HG03439 (cell line): Measurements from ENCODE around the gene ZNF219.

Source experiments
- ATAC-seq: cut with Tn5 transposase; IDR thresholded peaks from one replicate; pipeline ENCODE4 v1.9.1; 2021; ENCODE audit warnings: mild to moderate bottlenecking, moderate library complexity; ENCODE audit not compliant: unreplicated experiment

ZNF219 gene

DNA sequence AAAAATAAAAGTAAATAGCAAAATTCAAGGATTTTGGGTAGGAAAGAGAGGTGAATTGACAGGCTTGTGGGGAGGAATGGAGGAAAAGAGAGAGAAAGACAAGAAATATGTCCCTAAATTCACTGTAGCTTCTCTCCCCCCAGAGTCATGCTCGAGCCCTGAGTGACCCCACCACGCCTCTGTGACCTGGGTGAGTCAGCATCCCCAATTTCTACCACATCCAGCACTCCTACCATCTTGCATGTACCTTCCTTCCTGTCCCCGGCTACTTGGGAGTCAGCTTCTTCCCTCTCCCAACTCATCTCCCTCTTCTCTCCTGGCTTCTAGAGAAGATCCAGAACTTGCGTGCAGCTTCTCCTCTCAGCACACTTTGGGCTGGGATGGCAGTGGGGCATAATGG, 9.8 kb downstream of the ZNF219 start:
- ATAC-seq: no peak

DNA sequence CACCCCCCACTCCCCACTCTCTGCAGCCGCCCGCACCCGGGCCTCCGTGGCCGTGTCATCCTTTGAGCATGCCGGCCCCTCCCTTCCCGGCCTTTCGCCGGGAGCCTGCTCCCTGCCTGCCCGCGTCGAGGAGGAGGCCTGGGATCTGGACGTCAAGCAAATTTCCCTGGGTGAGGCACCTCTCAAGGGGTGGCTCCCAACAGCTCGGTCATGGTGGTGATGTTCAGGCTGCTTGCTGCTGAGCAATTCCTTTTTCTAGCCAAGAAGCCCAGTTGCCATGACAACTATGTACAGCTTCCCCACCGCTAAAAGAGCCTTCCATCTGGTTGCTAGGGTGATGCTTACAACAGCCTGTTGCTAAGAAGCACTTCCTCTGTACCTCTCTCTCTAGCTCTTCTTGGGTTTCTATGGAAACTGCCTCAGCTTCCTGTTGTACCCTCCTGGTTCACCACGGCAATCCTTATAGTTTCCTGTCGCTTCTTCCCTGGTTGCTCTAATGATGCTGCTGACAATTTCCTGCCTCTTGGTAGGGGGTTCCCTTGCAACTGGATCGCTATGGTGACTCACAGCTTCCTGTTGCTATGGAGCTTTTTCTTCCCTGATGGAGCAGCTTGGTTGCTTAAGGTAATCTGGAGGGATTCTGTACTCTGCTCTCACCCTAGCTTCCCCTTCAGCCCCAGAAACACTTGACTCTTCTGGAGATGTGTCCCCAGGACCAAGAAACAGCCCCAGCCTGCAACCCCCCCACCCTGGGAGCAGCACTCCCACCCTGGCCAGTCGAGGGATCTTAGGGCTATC, 11.0 kb downstream of the ZNF219 start:
- no peak for ATAC-seq

DNA sequence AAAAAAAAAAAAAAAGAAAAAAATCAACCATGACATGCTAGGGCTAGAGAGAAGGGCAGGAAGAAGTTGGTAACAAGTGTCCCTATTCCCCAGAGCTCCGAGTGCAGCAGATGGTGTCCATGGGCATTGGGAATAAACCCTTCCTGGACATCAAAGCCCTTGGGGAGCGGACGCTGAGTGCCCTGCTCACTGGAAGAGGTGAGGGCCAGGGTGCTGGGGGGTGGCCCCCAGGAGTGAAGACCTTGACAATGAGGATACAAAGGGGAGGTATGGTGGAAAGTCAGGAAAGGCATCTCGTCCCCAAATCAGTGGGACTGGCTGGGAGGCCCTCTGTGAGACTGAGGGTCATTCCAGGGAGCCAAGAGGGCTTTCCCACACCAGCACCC, 11.6 kb downstream of the ZNF219 start:
- no peak for ATAC-seq

DNA sequence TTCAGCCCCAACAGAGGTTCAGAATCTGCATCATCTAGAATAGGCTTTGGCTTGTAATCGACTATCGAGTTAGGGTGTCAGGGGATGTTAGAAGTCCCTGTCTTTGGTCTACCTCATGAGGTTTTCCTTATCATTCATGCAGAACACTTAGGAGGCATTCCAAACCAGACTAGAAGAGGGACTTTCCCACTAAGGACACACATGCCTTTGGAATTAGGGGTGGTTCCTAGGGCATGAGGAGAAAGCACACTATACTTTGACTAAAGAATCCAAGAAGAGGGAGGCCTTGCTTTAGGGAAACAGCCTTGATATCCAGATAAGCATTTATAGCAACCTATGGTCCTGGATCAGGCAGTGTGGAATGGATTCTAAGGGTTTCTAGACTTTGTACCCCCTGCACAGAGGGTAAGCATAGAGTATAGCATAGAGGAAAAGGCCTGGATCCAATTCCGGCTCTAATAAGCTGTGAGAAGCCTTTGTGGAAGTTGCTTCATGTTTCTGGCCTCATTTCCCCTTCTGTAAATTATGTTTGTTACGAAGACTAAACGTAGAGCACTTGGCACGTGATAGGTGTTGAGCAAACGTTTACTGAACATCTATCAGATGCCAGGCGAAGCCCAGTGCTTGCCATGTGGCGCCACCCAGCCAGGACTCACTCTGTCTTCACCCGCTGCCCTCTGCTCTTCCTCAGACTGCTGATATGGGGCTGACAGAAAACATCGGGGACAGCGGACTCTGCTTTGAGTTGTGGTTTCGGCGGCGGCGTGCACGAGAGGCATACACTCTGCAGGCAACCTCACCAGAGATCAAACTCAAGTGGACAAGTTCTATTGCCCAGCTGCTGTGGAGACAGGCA, 13.2 kb downstream of the ZNF219 start:
- no peak for ATAC-seq

DNA sequence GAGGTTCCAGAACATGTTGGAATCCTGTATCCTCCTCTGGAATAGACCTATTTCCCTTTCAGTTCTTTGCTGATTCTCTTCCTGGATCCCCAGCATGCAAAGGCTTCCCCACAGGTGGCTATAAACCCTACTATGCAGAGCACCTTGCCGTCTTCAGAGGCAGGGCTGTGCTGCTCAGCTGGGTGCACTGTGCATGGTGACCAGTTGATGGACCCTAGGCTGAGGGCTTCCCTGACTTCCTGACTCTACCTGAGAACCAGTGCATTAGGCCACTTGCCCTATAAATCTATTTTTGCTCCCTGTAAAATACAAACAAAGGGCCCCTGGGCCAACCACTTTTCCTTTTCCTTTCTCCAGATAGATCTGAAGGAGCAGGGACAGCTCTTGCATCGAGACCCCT, 14.1 kb downstream of the ZNF219 start:
- ATAC-seq: no peak

DNA sequence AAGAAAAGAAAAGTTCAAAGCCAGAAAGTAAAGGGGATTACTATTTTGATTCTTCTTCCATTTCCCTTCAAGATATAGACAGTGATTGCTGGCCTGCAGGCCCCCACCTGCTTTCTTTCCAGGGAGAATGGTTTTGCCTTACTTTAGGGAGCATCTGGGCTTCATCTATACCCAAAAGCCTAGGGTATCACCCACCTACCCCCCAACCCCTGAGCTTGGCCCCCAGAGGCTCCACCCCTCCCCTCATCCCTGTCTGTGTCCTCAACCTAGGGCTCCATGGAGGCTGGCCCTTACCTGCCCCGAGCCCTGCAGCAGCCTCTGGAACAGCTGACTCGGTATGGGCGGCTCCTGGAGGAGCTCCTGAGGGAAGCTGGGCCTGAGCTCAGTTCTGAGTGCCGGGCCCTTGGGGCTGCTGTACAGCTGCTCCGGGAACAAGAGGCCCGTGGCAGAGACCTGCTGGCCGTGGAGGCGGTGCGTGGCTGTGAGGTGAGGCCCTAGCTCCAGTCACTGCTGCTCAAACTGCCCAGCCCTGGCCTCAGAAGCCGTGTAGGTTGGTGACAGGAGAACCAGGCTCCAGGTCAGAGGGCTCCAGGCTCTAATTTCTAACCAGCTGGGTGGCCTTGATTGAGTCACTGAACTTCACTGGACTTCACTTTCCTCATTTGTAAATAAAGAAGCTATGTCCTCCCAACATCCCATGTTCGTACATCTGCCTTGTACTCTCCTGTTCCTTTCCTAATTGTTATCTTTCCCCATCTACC, 14.7 kb downstream of the ZNF219 start:
- no peak for ATAC-seq

DNA sequence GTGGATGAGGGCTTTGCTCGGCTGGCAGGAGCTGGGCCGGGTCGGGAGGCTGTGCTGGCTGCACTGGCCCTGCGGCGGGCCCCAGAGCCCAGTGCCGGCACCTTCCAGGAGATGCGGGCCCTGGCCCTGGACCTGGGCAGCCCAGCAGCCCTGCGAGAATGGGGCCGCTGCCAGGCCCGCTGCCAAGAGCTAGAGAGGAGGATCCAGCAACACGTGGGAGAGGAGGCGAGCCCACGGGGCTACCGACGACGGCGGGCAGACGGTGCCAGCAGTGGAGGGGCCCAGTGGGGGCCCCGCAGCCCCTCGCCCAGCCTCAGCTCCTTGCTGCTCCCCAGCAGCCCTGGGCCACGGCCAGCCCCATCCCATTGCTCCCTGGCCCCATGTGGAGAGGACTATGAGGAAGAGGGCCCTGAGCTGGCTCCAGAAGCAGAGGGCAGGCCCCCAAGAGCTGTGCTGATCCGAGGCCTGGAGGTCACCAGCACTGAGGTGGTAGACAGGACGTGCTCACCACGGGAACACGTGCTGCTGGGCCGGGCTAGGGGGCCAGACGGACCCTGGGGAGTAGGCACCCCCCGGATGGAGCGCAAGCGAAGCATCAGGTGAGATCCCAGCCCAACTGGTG, 16.8 kb downstream of the ZNF219 start:
- ATAC-seq: no peak

DNA sequence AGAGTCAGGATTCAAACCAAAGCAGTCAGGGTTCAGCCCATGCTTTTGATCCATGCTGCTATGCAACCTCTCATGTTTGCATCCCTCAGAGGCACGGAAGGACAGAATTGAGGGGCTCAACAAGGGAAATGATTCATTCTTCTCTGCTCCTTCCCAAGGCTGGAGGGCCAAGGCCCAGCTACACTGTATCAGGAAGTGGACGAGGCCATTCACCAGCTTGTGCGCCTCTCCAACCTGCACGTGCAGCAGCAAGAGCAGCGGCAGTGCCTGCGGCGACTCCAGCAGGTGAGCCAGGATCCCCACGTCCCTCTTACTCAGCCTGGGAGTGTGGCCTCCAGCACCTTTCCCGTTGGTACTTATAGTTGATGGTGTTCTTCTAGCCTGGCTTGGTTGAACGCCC, 19.7 kb downstream of the ZNF219 start:
- ATAC-seq: no peak

DNA sequence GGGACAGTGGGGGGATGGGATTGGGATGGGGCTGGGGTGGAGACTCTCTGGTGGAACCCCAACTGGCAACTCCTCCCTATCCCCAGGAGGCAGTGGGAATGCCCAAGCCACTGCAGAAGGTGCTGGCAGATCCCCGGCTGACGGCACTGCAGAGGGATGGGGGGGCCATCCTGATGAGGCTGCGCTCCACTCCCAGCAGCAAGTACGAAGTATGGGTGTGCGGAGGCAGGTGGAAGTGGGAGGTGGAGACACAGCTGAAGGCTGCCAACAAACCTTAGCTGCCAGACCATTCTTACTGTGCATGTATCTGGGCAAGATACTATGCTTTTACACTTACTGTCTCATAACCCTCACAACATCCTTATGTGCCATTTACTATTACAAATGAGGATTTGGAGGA, 20.2 kb downstream of the ZNF219 start:
- no peak for ATAC-seq

DNA sequence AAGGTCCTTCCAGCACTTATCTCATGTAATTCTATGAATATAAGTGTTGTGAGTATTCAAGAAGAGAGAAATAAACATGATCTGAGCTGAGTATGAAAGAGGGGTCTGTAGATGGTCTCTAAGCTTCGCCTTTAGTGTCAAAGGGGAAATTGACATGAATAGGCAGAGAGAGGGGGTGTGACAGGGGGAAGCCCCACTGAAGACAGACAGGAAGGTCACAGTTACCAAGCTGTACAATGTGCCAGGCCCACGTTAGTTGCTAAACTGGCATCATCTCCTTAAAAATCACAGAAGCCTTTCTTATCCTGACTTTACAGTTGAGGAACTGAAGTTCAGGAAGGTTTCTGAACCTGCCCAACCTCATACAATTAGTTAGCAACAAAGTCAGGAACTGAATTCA, 20.8 kb downstream of the ZNF219 start:
- no peak for ATAC-seq

DNA sequence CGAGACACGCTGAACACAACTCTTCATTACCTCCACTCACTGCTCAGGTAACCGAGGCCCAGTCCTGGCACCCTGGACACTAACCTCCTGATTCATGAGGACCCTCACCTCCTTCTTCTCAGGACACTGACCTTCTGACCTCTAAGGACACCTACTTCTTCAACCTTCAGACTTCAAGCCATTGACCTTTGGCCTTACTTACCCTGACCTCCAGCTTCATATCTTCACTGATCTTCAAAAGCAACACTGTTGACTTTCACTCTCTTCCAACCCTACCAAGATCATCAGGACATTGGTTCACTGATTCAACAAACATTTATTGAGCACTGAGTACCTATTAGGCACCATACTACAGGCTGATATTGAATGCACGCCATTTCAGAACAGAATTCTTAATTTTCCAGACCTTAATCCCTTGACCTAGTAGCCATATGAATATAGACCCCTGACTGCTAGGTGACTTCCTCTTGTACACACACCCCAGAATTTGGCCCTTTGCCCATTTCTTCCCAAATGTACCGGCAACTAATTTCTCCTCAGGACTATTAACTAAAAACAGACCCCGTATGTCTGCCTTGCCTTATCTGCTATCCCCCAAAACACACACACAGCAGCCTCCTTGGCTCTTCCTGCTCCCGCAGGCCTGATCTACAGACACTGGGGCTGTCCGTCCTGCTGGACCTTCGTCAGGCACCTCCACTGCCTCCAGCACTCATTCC, 22.6 kb downstream of the ZNF219 start:
- no peak for ATAC-seq

DNA sequence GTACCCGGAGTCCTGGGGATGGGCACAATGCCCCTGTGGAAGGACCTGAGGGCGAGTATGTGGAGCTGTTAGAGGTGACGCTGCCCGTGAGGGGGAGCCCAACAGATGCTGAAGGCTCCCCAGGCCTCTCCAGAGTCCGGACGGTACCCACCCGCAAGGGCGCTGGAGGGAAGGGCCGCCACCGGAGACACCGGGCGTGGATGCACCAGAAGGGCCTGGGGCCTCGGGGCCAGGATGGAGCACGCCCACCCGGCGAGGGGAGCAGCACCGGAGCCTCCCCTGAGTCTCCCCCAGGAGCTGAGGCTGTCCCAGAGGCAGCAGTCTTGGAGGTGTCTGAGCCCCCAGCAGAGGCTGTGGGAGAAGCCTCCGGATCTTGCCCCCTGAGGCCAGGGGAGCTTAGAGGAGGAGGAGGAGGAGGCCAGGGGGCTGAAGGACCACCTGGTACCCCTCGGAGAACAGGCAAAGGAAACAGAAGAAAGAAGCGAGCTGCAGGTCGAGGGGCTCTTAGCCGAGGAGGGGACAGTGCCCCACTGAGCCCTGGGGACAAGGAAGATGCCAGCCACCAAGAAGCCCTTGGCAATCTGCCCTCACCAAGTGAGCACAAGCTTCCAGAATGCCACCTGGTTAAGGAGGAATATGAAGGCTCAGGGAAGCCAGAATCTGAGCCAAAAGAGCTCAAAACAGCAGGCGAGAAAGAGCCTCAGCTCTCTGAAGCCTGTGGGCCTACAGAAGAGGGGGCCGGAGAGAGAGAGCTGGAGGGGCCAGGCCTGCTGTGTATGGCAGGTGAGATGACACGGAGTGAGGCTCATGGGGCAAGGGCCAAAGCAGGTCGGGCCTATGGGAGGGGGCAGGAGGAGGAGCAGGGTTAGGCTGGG, 23.8 kb downstream of the ZNF219 start:
- no peak for ATAC-seq

DNA sequence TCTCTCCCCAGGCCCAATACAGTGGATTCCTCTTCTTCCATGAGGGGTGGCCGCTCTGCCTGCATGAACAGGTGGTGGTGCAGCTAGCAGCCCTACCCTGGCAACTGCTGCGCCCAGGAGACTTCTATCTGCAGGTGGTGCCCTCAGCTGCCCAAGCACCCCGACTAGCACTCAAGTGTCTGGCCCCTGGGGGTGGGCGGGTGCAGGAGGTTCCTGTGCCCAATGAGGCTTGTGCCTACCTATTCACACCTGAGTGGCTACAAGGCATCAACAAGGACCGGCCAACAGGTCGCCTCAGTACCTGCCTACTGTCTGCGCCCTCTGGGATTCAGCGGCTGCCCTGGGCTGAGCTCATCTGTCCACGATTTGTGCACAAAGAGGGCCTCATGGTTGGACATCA, 24.5 kb downstream of the ZNF219 start:
- no peak for ATAC-seq

DNA sequence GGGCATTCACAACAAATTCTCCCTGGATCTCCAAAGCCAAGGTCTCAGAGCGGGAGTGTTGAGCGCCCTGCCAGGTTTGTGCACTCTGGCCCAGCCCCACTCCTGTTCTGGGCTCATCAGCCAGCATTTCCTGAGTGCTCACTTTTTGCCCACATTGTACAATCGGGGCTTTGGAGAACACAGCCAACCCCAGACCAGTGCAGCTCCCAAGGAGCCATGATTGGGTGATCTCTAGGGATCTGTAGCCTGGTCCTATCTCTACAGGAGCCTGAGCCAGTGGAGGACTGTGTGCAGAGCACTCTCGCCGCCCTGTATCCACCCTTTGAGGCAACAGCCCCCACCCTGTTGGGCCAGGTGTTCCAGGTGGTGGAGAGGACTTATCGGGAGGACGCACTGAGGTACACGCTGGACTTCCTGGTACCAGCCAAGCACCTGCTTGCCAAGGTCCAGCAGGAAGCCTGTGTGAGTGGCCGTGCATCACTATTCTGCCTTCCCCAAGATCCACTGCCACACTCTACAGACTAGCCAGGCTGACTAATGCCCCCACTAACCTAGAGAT, 25.6 kb downstream of the ZNF219 start:
- no peak for ATAC-seq

DNA sequence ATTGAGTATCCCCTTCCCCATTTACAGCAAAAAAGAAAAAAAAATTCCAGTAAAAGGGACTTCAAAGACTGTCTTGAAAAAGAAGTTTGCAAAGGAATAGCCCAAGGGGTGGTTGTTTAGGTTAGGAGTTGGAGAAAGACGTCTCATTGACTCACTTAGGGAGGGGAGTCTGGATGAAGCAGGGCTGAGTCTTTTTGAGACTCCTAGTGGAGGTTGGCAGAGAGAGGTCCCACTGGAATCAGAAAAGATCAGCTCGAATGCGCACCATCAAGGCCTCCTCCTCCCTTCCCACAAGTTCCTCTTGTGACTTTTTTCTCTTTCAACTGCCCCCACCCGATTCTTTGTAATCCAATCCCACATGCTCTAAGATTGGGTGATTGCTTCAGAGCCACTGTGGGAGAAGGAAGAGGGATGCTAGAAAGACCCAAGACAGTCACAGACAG, 26.4 kb downstream of the ZNF219 start:
- ATAC-seq: no peak

DNA sequence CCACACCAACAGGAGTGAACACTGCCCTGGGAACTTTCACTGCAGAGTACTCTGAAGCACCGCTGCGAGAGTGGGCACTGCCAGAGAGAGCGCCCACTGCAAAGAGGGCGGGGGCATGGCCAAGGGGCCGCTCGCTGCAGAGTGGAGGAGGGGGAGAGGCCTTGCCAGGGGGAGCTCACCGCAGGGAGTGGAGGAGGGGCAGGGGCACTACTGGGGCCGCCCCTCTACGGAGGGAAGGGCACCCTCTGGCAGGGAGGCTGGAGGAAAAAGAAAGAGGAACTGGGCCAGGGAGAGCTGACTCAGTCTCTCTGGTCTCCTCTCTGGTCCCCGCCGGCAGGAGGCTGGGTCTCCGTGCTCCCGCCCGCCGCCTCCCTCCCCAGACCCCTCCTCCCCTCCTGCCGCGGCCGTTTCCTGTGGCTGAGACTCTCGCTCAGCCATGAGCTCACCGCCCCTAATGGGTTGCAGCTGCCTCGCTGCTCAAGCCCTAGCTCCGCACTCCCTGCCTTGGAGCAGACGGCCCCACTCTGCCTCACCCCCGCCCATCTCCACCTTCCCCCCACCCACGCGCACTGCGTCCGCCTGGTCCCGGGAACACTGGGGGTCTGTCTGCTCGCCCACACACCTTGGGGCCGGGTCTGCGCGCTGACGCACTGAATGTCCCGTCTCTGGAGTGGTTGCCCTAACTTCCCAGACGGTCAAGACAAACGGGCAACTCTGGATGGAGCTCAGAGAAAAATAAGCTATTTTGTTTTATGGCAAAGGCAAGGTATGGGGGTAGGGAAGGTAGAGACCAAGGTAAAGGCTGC, 27.0 kb downstream of the ZNF219 start:
- peak; percentile 39 for ATAC-seq

DNA sequence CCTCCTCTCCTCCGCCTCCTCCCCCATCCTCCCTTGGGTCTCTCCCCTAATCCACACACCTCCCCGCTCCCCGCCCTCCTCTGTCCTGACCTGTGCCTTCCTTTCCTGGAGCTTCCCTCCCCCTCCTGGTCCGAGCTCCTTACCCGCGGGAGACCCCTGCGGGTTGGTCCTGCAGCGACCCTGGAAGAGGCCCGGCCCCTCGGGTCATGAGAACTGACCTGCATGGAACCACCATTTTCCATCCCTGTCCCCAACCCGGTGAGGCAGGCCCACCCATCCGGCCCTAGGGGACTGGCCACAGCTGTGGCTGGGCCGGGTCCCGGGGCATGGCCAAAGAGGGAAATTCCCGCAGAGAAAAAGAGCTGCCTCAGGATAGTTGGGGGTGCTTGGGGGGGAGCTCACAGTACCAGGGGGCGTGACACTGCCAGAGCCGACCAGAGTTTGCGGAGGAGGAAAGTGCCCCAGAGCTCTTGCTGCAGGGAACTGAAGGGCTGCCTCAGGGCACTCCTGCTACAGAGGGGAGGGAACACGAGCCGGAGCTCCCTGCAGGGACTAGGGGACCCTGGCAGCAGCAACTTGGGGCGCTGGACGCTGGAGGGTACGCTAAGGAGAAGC, 27.7 kb downstream of the ZNF219 start:
- ATAC-seq: peak; percentile 14

DNA sequence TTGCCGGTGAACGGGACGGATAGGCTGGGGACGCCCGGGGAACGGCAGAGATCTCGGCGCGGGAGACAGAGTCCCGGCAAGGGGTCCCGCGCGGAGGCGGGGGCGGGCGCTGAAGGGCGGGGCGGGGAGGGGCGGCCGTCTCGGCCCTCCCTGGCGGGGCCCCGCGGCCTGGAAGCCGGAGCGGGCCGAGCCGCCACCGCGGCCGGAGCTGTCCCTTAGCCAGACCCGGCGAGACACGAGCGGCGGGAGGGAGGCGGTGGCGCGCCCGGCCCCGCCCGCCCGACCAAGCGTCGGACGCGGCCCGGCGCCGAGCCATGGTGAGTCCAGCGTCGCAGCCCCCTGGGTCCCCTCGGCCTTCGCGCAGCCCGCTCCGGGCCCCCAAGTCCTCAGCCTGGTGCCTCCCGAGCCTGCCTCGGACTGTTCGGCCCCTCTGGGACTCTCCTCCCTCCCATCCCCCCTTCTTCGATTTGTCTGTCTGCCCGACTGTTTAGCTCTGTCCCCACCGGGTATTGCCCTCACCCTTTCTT, 28.3 kb downstream of the ZNF219 start, which contains the start of gene ARHGEF40:
Gene ARHGEF40 (plus strand): TSS at position 222 of the 527 bp plus-strand sequence. CDS start 93 bp downstream, at position 315.
- peak; percentile 25 for ATAC-seq
